ENCODE data around the gene GRIN1.

- TF ChIP-seq, protein P1, sequence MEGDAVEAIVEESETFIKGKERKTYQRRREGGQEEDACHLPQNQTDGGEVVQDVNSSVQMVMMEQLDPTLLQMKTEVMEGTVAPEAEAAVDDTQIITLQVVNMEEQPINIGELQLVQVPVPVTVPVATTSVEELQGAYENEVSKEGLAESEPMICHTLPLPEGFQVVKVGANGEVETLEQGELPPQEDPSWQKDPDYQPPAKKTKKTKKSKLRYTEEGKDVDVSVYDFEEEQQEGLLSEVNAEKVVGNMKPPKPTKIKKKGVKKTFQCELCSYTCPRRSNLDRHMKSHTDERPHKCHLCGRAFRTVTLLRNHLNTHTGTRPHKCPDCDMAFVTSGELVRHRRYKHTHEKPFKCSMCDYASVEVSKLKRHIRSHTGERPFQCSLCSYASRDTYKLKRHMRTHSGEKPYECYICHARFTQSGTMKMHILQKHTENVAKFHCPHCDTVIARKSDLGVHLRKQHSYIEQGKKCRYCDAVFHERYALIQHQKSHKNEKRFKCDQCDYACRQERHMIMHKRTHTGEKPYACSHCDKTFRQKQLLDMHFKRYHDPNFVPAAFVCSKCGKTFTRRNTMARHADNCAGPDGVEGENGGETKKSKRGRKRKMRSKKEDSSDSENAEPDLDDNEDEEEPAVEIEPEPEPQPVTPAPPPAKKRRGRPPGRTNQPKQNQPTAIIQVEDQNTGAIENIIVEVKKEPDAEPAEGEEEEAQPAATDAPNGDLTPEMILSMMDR (IDR thresholded peaks at IDR 0.05; ENCODE audit: low read length) = no peak
- no peak for TF ChIP-seq EZH2 (IDR thresholded peaks at IDR 0.05; ENCODE audit: borderline replicate concordance, low read length)
Observed at GRCh38 chr9:137198902-137199283, 59.9 kb downstream of the GRIN1 start.

Measured in OCI-LY1 (cell line).